ENCODE data around the gene PNMA6E.

GRCh38 chrX:153401133-153401764 is at the start of gene PNMA6E:
- TF ChIP-seq POLR2AphosphoS5 (IDR thresholded peaks at IDR 0.05) = no peak
- TF ChIP-seq CTCF (IDR thresholded peaks at IDR 0.05) = no peak
- TF ChIP-seq POLR2A (IDR thresholded peaks at IDR 0.05) = no peak

All from prostate gland (tissue), 2 donors.